Thyroid gland (tissue), 4 donors: ENCODE results near the gene ING2.

ENCODE experiments used
- POLR2A ChIP-seq, 2 donors: fragments of 450-650 bp; IDR thresholded peaks; one replicate each; pipeline ENCODE4 v1.6.1; 2017; ENCODE audit warnings: antibody characterized with exemption in 2 of 2, mild to moderate bottlenecking in 2 of 2, moderate library complexity in 1 of 2
- TF ChIP-seq, protein P1 (sequence below), 6 experiments: fragments of 200-600 bp in 3 of 6; fragments of 450-650 bp in 3 of 6; sonication (generic) in 3 of 6; IDR thresholded peaks; one replicate each; pipeline ENCODE4 v1.5.1; 2016 to 2019; ENCODE audit warnings: antibody characterized with exemption in 6 of 6, mild to moderate bottlenecking in 2 of 6, inconsistent platforms in 1 of 6, moderate library complexity in 1 of 6

DNA sequence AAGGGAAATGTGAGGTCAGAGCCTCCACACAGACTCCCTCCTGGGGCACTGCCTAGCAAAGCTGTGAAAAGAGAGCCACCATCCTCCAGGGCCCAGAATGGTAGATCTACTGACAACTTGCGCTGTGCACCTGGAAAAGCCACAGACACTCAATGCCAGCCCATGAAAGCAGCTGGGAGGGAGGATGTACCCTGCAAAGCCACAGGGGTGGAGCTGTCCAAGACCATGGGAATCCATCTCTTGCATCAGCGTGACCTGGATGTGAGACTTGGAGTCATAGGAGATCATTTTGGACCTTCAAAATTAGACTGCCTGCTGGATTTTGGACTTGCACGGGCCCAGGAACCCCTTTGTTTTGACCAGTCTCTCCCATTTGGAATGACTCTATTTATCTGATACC lies 37.6 kb upstream of the ING2 start:
- TF ChIP-seq, protein P1, sequence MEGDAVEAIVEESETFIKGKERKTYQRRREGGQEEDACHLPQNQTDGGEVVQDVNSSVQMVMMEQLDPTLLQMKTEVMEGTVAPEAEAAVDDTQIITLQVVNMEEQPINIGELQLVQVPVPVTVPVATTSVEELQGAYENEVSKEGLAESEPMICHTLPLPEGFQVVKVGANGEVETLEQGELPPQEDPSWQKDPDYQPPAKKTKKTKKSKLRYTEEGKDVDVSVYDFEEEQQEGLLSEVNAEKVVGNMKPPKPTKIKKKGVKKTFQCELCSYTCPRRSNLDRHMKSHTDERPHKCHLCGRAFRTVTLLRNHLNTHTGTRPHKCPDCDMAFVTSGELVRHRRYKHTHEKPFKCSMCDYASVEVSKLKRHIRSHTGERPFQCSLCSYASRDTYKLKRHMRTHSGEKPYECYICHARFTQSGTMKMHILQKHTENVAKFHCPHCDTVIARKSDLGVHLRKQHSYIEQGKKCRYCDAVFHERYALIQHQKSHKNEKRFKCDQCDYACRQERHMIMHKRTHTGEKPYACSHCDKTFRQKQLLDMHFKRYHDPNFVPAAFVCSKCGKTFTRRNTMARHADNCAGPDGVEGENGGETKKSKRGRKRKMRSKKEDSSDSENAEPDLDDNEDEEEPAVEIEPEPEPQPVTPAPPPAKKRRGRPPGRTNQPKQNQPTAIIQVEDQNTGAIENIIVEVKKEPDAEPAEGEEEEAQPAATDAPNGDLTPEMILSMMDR (IDR thresholded peaks at IDR 0.05) = no peak
- TF ChIP-seq POLR2A (IDR thresholded peaks at IDR 0.05) = no peak
